ENCODE results near the gene RANBP10. TPM values are rescaled to one million over a fixed set of nuclear protein-coding genes. Genes with fewer than 3 reads are reported as not detected.
A peak's percentile ranks its signal among the peaks of the same experiment; 100 is the strongest.

The RANBP10 gene
- total and polyA plus RNA-seq, 2 of the 13 experiments (the other 11 are each of a cell fraction or from before 2014, with no cell fraction given) = 9.2 to 22.7 TPM

DNA sequence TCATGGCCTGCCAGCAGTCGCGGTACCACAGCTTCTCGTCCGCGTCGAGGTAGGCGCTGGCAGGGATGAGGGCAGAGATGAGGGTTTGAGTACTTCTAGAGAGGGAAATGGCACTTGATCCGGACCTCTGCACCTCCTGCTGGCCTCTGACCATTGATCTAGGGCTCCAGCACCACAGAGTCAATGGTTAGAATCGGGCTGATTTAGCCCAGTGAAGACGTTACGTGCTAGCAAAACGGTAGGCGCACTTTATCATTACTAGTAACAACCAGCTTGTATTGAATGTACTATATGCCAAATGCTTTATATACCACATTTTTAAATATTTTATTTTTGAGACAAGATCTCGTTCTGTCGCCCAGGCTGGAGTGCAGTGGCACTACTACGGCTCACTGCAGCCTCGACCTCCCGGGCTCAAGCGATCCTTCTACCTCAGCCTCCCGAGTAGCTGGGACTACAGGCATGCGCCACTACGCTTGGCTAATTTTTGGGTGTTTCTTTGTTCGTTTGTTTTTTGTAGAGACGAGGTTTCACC lies 855 bp upstream of the RANBP10 start (continued):
- TF ChIP-seq, protein P1, sequence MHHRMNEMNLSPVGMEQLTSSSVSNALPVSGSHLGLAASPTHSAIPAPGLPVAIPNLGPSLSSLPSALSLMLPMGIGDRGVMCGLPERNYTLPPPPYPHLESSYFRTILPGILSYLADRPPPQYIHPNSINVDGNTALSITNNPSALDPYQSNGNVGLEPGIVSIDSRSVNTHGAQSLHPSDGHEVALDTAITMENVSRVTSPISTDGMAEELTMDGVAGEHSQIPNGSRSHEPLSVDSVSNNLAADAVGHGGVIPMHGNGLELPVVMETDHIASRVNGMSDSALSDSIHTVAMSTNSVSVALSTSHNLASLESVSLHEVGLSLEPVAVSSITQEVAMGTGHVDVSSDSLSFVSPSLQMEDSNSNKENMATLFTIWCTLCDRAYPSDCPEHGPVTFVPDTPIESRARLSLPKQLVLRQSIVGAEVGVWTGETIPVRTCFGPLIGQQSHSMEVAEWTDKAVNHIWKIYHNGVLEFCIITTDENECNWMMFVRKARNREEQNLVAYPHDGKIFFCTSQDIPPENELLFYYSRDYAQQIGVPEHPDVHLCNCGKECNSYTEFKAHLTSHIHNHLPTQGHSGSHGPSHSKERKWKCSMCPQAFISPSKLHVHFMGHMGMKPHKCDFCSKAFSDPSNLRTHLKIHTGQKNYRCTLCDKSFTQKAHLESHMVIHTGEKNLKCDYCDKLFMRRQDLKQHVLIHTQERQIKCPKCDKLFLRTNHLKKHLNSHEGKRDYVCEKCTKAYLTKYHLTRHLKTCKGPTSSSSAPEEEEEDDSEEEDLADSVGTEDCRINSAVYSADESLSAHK (CRISPR knock-in tag; IDR thresholded peaks at IDR 0.05; ENCODE audit: borderline replicate concordance) = 0 out of 2 replicates have a peak, but pooled peaks have one; percentile 19
- TF ChIP-seq NCOA2 (CRISPR knock-in tag; IDR thresholded peaks at IDR 0.05) = no peak
- TF ChIP-seq TBX2 (CRISPR knock-in tag; IDR thresholded peaks at IDR 0.05; ENCODE audit: borderline replicate concordance) = no peak
- no peak for TF ChIP-seq ZNF160 (CRISPR knock-in tag; IDR thresholded peaks at IDR 0.05)
- TF ChIP-seq ZNF766 (CRISPR knock-in tag; IDR thresholded peaks at IDR 0.05; ENCODE audit: borderline replicate concordance) = no peak
- TF ChIP-seq, protein P2, sequence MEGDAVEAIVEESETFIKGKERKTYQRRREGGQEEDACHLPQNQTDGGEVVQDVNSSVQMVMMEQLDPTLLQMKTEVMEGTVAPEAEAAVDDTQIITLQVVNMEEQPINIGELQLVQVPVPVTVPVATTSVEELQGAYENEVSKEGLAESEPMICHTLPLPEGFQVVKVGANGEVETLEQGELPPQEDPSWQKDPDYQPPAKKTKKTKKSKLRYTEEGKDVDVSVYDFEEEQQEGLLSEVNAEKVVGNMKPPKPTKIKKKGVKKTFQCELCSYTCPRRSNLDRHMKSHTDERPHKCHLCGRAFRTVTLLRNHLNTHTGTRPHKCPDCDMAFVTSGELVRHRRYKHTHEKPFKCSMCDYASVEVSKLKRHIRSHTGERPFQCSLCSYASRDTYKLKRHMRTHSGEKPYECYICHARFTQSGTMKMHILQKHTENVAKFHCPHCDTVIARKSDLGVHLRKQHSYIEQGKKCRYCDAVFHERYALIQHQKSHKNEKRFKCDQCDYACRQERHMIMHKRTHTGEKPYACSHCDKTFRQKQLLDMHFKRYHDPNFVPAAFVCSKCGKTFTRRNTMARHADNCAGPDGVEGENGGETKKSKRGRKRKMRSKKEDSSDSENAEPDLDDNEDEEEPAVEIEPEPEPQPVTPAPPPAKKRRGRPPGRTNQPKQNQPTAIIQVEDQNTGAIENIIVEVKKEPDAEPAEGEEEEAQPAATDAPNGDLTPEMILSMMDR (CRISPR knock-in tag; IDR thresholded peaks at IDR 0.05) = peak; percentile 50
- TF ChIP-seq ZC3H4 (CRISPR knock-in tag; IDR thresholded peaks at IDR 0.05; ENCODE audit: borderline replicate concordance) = no peak
- 0 out of 2 replicates have a peak, but pooled peaks have one; percentile 45 for TF ChIP-seq MTA1 (CRISPR knock-in tag; IDR thresholded peaks at IDR 0.05; ENCODE audit: borderline replicate concordance)
- TF ChIP-seq ATAD3A (CRISPR knock-in tag; IDR thresholded peaks at IDR 0.05) = no peak
- TF ChIP-seq ZNF550 (CRISPR knock-in tag; IDR thresholded peaks at IDR 0.05; ENCODE audit: borderline replicate concordance) = no peak
- TF ChIP-seq, protein P3, sequence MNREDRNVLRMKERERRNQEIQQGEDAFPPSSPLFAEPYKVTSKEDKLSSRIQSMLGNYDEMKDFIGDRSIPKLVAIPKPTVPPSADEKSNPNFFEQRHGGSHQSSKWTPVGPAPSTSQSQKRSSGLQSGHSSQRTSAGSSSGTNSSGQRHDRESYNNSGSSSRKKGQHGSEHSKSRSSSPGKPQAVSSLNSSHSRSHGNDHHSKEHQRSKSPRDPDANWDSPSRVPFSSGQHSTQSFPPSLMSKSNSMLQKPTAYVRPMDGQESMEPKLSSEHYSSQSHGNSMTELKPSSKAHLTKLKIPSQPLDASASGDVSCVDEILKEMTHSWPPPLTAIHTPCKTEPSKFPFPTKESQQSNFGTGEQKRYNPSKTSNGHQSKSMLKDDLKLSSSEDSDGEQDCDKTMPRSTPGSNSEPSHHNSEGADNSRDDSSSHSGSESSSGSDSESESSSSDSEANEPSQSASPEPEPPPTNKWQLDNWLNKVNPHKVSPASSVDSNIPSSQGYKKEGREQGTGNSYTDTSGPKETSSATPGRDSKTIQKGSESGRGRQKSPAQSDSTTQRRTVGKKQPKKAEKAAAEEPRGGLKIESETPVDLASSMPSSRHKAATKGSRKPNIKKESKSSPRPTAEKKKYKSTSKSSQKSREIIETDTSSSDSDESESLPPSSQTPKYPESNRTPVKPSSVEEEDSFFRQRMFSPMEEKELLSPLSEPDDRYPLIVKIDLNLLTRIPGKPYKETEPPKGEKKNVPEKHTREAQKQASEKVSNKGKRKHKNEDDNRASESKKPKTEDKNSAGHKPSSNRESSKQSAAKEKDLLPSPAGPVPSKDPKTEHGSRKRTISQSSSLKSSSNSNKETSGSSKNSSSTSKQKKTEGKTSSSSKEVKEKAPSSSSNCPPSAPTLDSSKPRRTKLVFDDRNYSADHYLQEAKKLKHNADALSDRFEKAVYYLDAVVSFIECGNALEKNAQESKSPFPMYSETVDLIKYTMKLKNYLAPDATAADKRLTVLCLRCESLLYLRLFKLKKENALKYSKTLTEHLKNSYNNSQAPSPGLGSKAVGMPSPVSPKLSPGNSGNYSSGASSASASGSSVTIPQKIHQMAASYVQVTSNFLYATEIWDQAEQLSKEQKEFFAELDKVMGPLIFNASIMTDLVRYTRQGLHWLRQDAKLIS (CRISPR knock-in tag; IDR thresholded peaks at IDR 0.05) = no peak
- TF ChIP-seq, protein P4, sequence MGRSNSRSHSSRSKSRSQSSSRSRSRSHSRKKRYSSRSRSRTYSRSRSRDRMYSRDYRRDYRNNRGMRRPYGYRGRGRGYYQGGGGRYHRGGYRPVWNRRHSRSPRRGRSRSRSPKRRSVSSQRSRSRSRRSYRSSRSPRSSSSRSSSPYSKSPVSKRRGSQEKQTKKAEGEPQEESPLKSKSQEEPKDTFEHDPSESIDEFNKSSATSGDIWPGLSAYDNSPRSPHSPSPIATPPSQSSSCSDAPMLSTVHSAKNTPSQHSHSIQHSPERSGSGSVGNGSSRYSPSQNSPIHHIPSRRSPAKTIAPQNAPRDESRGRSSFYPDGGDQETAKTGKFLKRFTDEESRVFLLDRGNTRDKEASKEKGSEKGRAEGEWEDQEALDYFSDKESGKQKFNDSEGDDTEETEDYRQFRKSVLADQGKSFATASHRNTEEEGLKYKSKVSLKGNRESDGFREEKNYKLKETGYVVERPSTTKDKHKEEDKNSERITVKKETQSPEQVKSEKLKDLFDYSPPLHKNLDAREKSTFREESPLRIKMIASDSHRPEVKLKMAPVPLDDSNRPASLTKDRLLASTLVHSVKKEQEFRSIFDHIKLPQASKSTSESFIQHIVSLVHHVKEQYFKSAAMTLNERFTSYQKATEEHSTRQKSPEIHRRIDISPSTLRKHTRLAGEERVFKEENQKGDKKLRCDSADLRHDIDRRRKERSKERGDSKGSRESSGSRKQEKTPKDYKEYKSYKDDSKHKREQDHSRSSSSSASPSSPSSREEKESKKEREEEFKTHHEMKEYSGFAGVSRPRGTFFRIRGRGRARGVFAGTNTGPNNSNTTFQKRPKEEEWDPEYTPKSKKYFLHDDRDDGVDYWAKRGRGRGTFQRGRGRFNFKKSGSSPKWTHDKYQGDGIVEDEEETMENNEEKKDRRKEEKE (IDR thresholded peaks at IDR 0.05) = no peak
- TF ChIP-seq, protein P5, sequence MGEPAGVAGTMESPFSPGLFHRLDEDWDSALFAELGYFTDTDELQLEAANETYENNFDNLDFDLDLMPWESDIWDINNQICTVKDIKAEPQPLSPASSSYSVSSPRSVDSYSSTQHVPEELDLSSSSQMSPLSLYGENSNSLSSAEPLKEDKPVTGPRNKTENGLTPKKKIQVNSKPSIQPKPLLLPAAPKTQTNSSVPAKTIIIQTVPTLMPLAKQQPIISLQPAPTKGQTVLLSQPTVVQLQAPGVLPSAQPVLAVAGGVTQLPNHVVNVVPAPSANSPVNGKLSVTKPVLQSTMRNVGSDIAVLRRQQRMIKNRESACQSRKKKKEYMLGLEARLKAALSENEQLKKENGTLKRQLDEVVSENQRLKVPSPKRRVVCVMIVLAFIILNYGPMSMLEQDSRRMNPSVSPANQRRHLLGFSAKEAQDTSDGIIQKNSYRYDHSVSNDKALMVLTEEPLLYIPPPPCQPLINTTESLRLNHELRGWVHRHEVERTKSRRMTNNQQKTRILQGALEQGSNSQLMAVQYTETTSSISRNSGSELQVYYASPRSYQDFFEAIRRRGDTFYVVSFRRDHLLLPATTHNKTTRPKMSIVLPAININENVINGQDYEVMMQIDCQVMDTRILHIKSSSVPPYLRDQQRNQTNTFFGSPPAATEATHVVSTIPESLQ (CRISPR knock-in tag; conservative IDR thresholded peaks at IDR 0.05) = no peak

All from HepG2 (cell line).